ENCODE results near the gene GLIS2.

DNA sequence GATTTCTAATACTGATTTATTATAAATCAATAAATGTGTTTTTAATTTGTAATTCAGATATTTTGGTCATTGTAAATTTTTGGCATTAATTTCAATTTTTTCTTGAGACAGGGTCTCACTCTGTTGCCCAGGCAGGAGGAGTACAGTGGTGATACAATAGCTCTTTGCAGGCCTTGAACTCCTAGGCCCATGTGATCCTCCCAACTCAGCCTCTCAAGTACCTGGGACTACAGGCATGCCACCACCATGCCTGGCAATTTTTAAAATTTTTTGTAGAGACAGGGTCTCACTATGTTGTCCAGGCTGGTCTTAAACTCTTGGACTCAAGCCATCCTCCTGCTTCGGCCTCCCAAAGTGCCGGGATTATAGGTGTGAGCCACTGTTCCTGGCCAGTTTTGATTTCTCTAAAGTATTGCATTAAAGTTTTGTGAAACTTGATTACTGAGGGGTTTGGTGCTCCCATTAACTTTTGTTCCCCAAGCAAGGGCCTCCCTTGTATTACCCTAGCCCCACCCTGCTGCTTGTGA is 37.8 kb upstream of the GLIS2 start:
- TF ChIP-seq, protein P1, sequence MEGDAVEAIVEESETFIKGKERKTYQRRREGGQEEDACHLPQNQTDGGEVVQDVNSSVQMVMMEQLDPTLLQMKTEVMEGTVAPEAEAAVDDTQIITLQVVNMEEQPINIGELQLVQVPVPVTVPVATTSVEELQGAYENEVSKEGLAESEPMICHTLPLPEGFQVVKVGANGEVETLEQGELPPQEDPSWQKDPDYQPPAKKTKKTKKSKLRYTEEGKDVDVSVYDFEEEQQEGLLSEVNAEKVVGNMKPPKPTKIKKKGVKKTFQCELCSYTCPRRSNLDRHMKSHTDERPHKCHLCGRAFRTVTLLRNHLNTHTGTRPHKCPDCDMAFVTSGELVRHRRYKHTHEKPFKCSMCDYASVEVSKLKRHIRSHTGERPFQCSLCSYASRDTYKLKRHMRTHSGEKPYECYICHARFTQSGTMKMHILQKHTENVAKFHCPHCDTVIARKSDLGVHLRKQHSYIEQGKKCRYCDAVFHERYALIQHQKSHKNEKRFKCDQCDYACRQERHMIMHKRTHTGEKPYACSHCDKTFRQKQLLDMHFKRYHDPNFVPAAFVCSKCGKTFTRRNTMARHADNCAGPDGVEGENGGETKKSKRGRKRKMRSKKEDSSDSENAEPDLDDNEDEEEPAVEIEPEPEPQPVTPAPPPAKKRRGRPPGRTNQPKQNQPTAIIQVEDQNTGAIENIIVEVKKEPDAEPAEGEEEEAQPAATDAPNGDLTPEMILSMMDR (IDR thresholded peaks at IDR 0.05 in 8 of 11, conservative IDR thresholded peaks at IDR 0.05 in 3 of 11), result no peak
- TF ChIP-seq POLR2AphosphoS5 (IDR thresholded peaks at IDR 0.05), result no peak
